Astrocyte of the spinal cord (primary cell): ENCODE measurements around the gene RGS9BP.
"Not testable (repeated sequence)": the region's sequence is repeated elsewhere in the genome, so short reads cannot be mapped to it uniquely, and the experiment has no call there.

Source experiments
- DNase-seq: peaks from one replicate; pipeline ENCODE4 v3.0.0; 2011; ENCODE audit warnings: low read depth, low spot score
- H3K4me3 ChIP-seq: 2 replicates; pipeline ENCODE4 v1.5.1; 2011; ENCODE audit warnings: low read depth, mild to moderate bottlenecking, low read length, moderate library complexity
- CTCF ChIP-seq: IDR thresholded peaks from 2 replicates; pipeline ENCODE4 v1.5.1; 2012; ENCODE audit warnings: low read depth, mild to moderate bottlenecking, low read length, inconsistent platforms
- in situ Hi-C: cut with HindIII; loops from 2 replicates; pipeline ENCODE4 v1.10.0; 2017; ENCODE audit warnings: low sequenced_read_pairs

Gene RGS9BP

GRCh38 chr19:32638625-32639024 is 37.0 kb upstream of the RGS9BP start:
- DNase-seq = no peak
- in situ Hi-C loops = no loop called here
- H3K4me3 ChIP-seq = no peak overlapping the region
- TF ChIP-seq CTCF = no peak

DNA sequence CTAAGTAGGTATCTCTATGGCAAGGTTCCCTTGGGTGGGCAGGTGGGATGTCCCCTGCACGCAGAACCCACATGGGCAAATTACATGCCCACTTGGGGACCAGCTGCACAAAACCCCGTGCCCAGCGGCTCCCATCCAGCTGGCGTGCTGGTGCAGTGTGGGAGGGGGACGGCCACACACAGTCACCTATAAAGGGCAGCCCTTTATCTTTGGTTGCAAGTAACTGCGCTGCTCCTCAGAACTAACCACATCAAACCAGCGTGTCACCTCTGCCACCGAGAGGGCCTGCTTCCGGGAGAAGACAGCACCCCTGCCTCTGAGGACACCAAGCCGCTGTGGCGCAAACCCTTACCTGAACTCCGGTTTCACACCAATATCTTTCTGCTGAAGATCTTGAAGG is 32.9 kb upstream of the RGS9BP start:
- TF ChIP-seq CTCF = no peak
- no peak overlapping the region for H3K4me3 ChIP-seq
- in situ Hi-C loops = no loop called here
- DNase-seq = no peak

DNA sequence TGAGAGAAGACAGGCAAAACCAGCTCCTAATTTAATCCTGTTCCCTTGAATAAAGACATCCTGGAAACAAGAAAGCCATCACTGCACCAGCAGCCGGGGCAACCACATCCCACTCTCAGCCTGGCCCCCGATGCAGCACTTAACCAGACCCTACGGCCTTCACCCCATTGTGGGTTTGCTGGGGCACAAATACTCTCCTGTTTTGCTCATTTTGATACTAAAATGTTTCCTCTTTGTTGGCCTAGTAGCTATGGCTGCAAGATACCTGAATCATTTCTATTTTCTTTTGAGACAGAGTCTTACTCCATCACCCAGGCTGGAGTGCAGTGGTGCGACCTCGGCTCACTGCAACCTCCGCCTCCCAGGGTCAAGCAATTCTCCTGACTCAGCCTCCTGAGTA is 29.1 kb upstream of the RGS9BP start:
- in situ Hi-C loops = no loop called here
- DNase-seq = no peak

DNA sequence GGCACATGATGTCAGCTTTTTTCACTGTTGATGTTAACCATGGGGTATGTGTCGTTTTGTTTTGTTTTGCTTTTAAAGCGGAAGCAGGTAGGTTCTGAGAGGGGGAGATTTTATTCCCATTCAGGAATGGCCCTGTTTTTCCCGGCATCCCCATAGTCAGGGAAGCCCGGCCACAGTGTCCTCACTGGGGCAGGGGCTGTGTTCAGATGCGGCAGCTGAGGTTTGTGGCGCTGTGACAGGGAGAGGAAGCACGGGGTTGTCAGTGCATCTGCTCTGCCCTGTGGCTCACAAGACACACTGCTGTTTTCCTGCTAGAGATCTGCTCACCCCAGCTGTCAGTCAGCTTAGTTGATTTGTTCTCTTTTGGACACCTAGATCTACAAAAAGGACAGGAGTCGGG is 28.3 kb upstream of the RGS9BP start:
- no peak overlapping the region for H3K4me3 ChIP-seq
- in situ Hi-C loops = no loop called here
- TF ChIP-seq CTCF = no peak
- DNase-seq = no peak

More for the DNA sequence above, 29.1 kb upstream of the RGS9BP start:
- H3K4me3 ChIP-seq = no peak overlapping the region
- TF ChIP-seq CTCF = no peak

DNA sequence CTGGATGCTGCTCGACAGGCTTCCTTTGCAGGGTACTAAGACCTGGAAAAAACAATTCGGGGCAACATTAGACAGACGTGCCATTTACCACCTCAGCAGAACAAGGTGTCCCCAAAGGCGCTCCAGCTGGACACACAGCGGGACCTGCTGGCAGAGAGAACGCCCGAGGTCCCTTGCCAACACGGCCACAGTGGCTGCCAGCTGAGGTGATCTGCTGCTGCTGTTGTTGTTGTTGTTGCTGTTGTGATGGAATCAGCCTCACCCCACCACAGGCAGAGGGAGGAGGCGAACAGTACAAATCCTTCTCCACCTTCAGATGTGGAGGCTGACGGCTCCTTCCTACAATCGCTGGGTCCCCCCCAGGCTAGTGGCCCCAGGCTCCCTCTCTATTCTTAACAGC is 25.9 kb upstream of the RGS9BP start:
- H3K4me3 ChIP-seq = no peak overlapping the region
- no peak for DNase-seq
- in situ Hi-C loops = no loop called here
- no peak for TF ChIP-seq CTCF

- in situ Hi-C loops = no loop called here
- no peak for TF ChIP-seq CTCF
- no peak for DNase-seq
- H3K4me3 ChIP-seq = no peak overlapping the region
Observed at GRCh38 chr19:32650671-32651070, 25.0 kb upstream of the RGS9BP start.

- in situ Hi-C loops = no loop called here
- peak; percentile 42 for DNase-seq
- no peak overlapping the region for H3K4me3 ChIP-seq
- peak; percentile 22 for TF ChIP-seq CTCF
Observed at GRCh38 chr19:32651729-32652140, 23.9 kb upstream of the RGS9BP start.

DNA sequence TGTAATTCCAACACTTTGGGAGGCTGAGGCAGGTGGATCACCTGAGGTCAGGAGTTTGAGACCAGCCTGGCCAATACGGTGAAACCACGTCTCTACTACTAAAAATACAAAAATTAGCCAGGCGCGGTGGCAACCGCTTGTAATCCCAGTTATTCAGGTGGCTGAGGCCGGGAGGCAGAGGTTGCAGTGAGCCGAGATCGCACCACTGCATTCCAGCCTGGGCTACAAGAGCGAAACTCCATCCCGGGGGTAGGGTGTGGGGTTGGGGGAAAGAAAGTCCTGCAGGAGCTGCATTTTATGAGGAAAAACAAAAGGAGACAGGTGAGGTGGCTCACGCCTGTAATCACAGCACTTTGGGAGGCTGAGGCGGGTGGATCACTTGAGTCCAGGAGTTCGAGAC is 23.3 kb upstream of the RGS9BP start:
- H3K4me3 ChIP-seq, in situ Hi-C loops, DNase-seq: not testable (repeated sequence)
